Astrocyte of the spinal cord (primary cell): ENCODE measurements around the gene PHTF2.
A peak's percentile ranks its signal among the peaks of the same experiment; 100 is the strongest.
"Not testable (repeated sequence)": the region's sequence is repeated elsewhere in the genome, so short reads cannot be mapped to it uniquely, and the experiment has no call there.

ENCODE experiments used
- DNase-seq: peaks from one replicate; pipeline ENCODE4 v3.0.0; 2011; ENCODE audit warnings: low read depth, low spot score
- H3K4me3 ChIP-seq: 2 replicates; pipeline ENCODE4 v1.5.1; 2011; ENCODE audit warnings: low read depth, mild to moderate bottlenecking, low read length, moderate library complexity
- CTCF ChIP-seq: IDR thresholded peaks from 2 replicates; pipeline ENCODE4 v1.5.1; 2012; ENCODE audit warnings: low read depth, mild to moderate bottlenecking, low read length, inconsistent platforms
- in situ Hi-C: cut with HindIII; loops from 2 replicates; pipeline ENCODE4 v1.10.0; 2017; ENCODE audit warnings: low sequenced_read_pairs

PHTF2 gene

GRCh38 chr7:77866370-77866769, 67.8 kb downstream of the PHTF2 start:
- TF ChIP-seq CTCF, result no peak
- in situ Hi-C loops, result no loop called here
- H3K4me3 ChIP-seq, result no peak overlapping the region
- no peak for DNase-seq

GRCh38 chr7:77866786-77867536, 68.4 kb downstream of the PHTF2 start:
- no peak for TF ChIP-seq CTCF
- peak; percentile 35 for DNase-seq
- in situ Hi-C loops, result no loop called here
- H3K4me3 ChIP-seq, result no peak overlapping the region

- no peak for DNase-seq
- no peak overlapping the region for H3K4me3 ChIP-seq
- in situ Hi-C loops, result no loop called here
- no peak for TF ChIP-seq CTCF
Observed at GRCh38 chr7:77867537-77867865, 68.9 kb downstream of the PHTF2 start.

- DNase-seq, H3K4me3 ChIP-seq, in situ Hi-C loops: not testable (repeated sequence)
Observed at GRCh38 chr7:77872256-77872655, 73.7 kb downstream of the PHTF2 start.

- in situ Hi-C loops, DNase-seq: not testable (repeated sequence)
Observed at GRCh38 chr7:77873416-77874327, 75.1 kb downstream of the PHTF2 start.

GRCh38 chr7:77877791-77878190, 79.2 kb downstream of the PHTF2 start:
- no peak for TF ChIP-seq CTCF
- in situ Hi-C loops, result no loop called here
- H3K4me3 ChIP-seq, result no peak overlapping the region
- DNase-seq, result peak; percentile 47

More at GRCh38 chr7:77873416-77874327, 75.1 kb downstream of the PHTF2 start:
- H3K4me3 ChIP-seq, result not testable (repeated sequence)

GRCh38 chr7:77878500-77878899, 79.9 kb downstream of the PHTF2 start:
- no peak for DNase-seq
- H3K4me3 ChIP-seq, result no peak overlapping the region
- TF ChIP-seq CTCF, result no peak
- in situ Hi-C loops, result no loop called here
